H1 (cell line): ENCODE measurements around the gene RBMS1. TPM values are rescaled to one million over a fixed set of nuclear protein-coding genes. Genes with fewer than 3 reads are reported as not detected.

Experiments used
- CTCF ChIA-PET: fragments of 300-600 bp; sonication (Branson Sonifier 250); formaldehyde crosslinking; loops from one replicate; lab custom pipeline; 2021; ENCODE audit not compliant: partially characterized antibody; lab: Charles Lee
- POLR2A ChIA-PET: fragments of 300-600 bp; sonication (Branson Sonifier 250); formaldehyde crosslinking; loops from one replicate; lab custom pipeline; 2021; ENCODE audit warnings: inconsistent platforms; ENCODE audit not compliant: partially characterized antibody; lab: Charles Lee
- DNase-seq, 2 experiments: peaks; one replicate each; pipeline versions ENCODE4 v3.0.0 to v3.0.0-alpha.2; 2010 to 2022; ENCODE audit warnings: low spot score in 2 of 2, low read depth in 1 of 2, mixed read lengths in 1 of 2
- FAIRE-seq: peaks from 2 replicates; lab custom pipeline; 2011; peaks lifted over from hg19 to GRCh38; lab: Jason Lieb, UNC
- H2AFZ ChIP-seq: 2 replicates; pipeline ENCODE4 v1.8.1; 2012; ENCODE audit warnings: low read length, inconsistent platforms
- H2AK5ac ChIP-seq: 2 replicates; pipeline ENCODE4 v1.6.1; 2013; ENCODE audit warnings: low read depth, low read length
- H2BK120ac ChIP-seq: replicated peaks from 2 replicates; pipeline ENCODE3; 2013; ENCODE audit warnings: low read depth, low read length, inconsistent platforms
- H2BK12ac ChIP-seq: 2 replicates; pipeline ENCODE4 v1.6.1; 2013; ENCODE audit warnings: low read depth, low read length
- H2BK15ac ChIP-seq: 2 replicates; pipeline ENCODE4 v1.6.1; 2013; ENCODE audit warnings: low read length
- H2BK20ac ChIP-seq: 2 replicates; pipeline ENCODE4 v1.6.1; 2013; ENCODE audit warnings: low read length
- H2BK5ac ChIP-seq: 2 replicates; pipeline ENCODE4 v1.6.1; 2013; ENCODE audit warnings: low read depth, low read length
- H3K14ac ChIP-seq: 2 replicates; pipeline ENCODE4 v1.6.1; 2013; ENCODE audit warnings: inconsistent platforms; ENCODE audit not compliant: insufficient read length
- H3K18ac ChIP-seq: 2 replicates; pipeline ENCODE4 v1.6.1; 2013; ENCODE audit warnings: low read length; ENCODE audit errors: extremely low read depth
- H3K23ac ChIP-seq: 2 replicates; pipeline ENCODE4 v1.6.1; 2013; ENCODE audit warnings: inconsistent platforms; ENCODE audit not compliant: insufficient read length
- H3K23me2 ChIP-seq: 2 replicates; pipeline ENCODE4 v1.6.1; 2013; ENCODE audit warnings: low read depth, low read length
- H3K27ac ChIP-seq: 2 replicates; pipeline ENCODE4 v1.6.1; 2011; ENCODE audit warnings: low read depth, low read length, inconsistent platforms
- H3K27me3 ChIP-seq, 4 experiments: replicated peaks in 1 of 4; 1 replicate in 1 of 4; 2 replicates in 3 of 4; pipeline versions ENCODE4 v1.6.1 to v1.8.1; 2011 to 2013; ENCODE audit warnings: low read length in 3 of 4, mild to moderate bottlenecking in 3 of 4, inconsistent platforms in 2 of 4, mixed read lengths in 2 of 4, moderate library complexity in 1 of 4; ENCODE audit not compliant: control insufficient read depth in 3 of 4, insufficient read depth in 3 of 4; ENCODE audit errors: extremely low read depth in 1 of 4
- H3K36me3 ChIP-seq, 4 experiments: 2 replicates each; pipeline versions ENCODE4 v1.6.1 to v1.8.1; 2011 to 2013; ENCODE audit warnings: mild to moderate bottlenecking in 4 of 4, low read length in 3 of 4, moderate library complexity in 2 of 4, control low read depth in 1 of 4, inconsistent platforms in 1 of 4; ENCODE audit not compliant: insufficient read depth in 4 of 4, control insufficient read depth in 2 of 4
- H3K4ac ChIP-seq: replicated peaks from 2 replicates; pipeline ENCODE3; 2013; ENCODE audit warnings: low read length, low read depth, mixed read lengths, inconsistent platforms; ENCODE audit not compliant: insufficient read length
- H3K4me1 ChIP-seq, 4 experiments: replicated peaks in 1 of 4; 1 replicate in 1 of 4; 2 replicates in 3 of 4; pipeline versions ENCODE4 v1.6.1 to v1.8.1; 2011 to 2013; ENCODE audit warnings: low read length in 3 of 4, inconsistent platforms in 2 of 4, mixed read lengths in 1 of 4; ENCODE audit not compliant: insufficient read depth in 4 of 4, control insufficient read depth in 3 of 4
- H3K4me2 ChIP-seq, 2 experiments: 2 replicates each; pipeline versions ENCODE4 v1.6.1 to v1.8.1; 2011 to 2013; ENCODE audit warnings: low read depth in 2 of 2, low read length in 2 of 2, control low read depth in 1 of 2, inconsistent platforms in 1 of 2, mild to moderate bottlenecking in 1 of 2; ENCODE audit not compliant: insufficient read depth in 1 of 2
- H3K4me3 ChIP-seq, 4 experiments: fragments of 200-600, 300-600 bp in 1 of 4; sonication (generic), shearing (Covaris generic), sonication (Bioruptor Twin) in 1 of 4; 2 replicates each; pipeline versions ENCODE4 v1.5.1 to v1.8.1; 2011 to 2016; ENCODE audit warnings: low read length in 4 of 4, low read depth in 3 of 4, control low read depth in 2 of 4, inconsistent platforms in 2 of 4, mild to moderate bottlenecking in 2 of 4, mixed read lengths in 1 of 4, moderate library complexity in 1 of 4; ENCODE audit not compliant: insufficient read depth in 2 of 4; ENCODE audit errors: extremely low read depth in 1 of 4
- H3K56ac ChIP-seq: replicated peaks from 2 replicates; pipeline ENCODE3; 2013; ENCODE audit warnings: low read depth, mild to moderate bottlenecking, mixed read lengths, low read length, inconsistent platforms; ENCODE audit not compliant: insufficient read length
- H3K79me1 ChIP-seq: 2 replicates; pipeline ENCODE4 v1.6.1; 2013; ENCODE audit warnings: low read depth, low read length, control low read depth
- H3K79me2 ChIP-seq, 2 experiments: 2 replicates each; pipeline versions ENCODE4 v1.6.1 to v1.8.1; 2012 to 2013; ENCODE audit warnings: low read length in 2 of 2, mild to moderate bottlenecking in 2 of 2, inconsistent platforms in 1 of 2; ENCODE audit not compliant: insufficient read depth in 2 of 2, control insufficient read depth in 1 of 2
- H3K9ac ChIP-seq, 4 experiments: replicated peaks in 1 of 4; 1 replicate in 1 of 4; 2 replicates in 3 of 4; pipeline versions ENCODE4 v1.6.1 to v1.8.1; 2011 to 2013; ENCODE audit warnings: low read depth in 3 of 4, low read length in 3 of 4, control low read depth in 2 of 4, mild to moderate bottlenecking in 2 of 4, moderate library complexity in 2 of 4, inconsistent platforms in 1 of 4; ENCODE audit errors: extremely low read depth in 1 of 4
- H3K9me3 ChIP-seq, 2 experiments: 2 replicates each; pipeline versions ENCODE4 v1.6.1 to v1.8.1; 2012 to 2013; ENCODE audit warnings: mild to moderate bottlenecking in 2 of 2, moderate library complexity in 2 of 2, control low read depth in 1 of 2, inconsistent platforms in 1 of 2, low read depth in 1 of 2, low read length in 1 of 2, mixed read lengths in 1 of 2; ENCODE audit not compliant: insufficient read depth in 2 of 2
- H4K20me1 ChIP-seq, 2 experiments: replicated peaks in 1 of 2; 2 replicates each; pipeline versions ENCODE3 to v1.8.1; 2011 to 2013; ENCODE audit warnings: inconsistent platforms in 2 of 2, low read length in 2 of 2, mild to moderate bottlenecking in 1 of 2; ENCODE audit not compliant: insufficient read depth in 2 of 2, control insufficient read depth in 1 of 2
- H4K5ac ChIP-seq: 2 replicates; pipeline ENCODE4 v1.6.1; 2013; ENCODE audit warnings: low read length, low read depth, mixed read lengths, inconsistent platforms; ENCODE audit not compliant: insufficient read length
- H4K8ac ChIP-seq: 2 replicates; pipeline ENCODE4 v1.8.0; 2013; ENCODE audit warnings: mild to moderate bottlenecking, moderate library complexity, low read length, inconsistent platforms; ENCODE audit not compliant: insufficient read depth; ENCODE audit errors: extremely low read depth
- H4K91ac ChIP-seq: replicated peaks from 2 replicates; pipeline ENCODE3; 2013; ENCODE audit warnings: low read length, mixed read lengths, inconsistent platforms; ENCODE audit not compliant: insufficient read length
- ASH2L ChIP-seq: fragments of 200-600, 300-600 bp; sonication (generic); IDR thresholded peaks from one replicate; pipeline ENCODE4 v1.7.1; 2017; ENCODE audit warnings: low read length
- BCL11A ChIP-seq, 2 experiments: IDR thresholded peaks; one replicate each; pipeline ENCODE4 v1.6.1; 2011; ENCODE audit warnings: low read depth in 2 of 2, low read length in 2 of 2, mild to moderate bottlenecking in 2 of 2
- CBX8 ChIP-seq: fragments of 300-800, 300-1000 bp; sonication (generic); IDR thresholded peaks from 2 replicates; pipeline ENCODE4 v1.7.1; 2016; ENCODE audit warnings: low read depth, low read length, borderline replicate concordance
- CREB1 ChIP-seq: IDR thresholded peaks from 2 replicates; pipeline ENCODE4 v1.6.1; 2012; ENCODE audit warnings: inconsistent platforms
- KDM4A ChIP-seq: IDR thresholded peaks from one replicate; pipeline ENCODE4 v1.7.1; 2012; ENCODE audit warnings: low read depth, mild to moderate bottlenecking, moderate library complexity, low read length, inconsistent platforms; ENCODE audit not compliant: severe bottlenecking
- TAF1 ChIP-seq: IDR thresholded peaks from 2 replicates; pipeline ENCODE4 v1.6.1; 2011; ENCODE audit warnings: mild to moderate bottlenecking, low read depth, low read length
- TBP ChIP-seq: IDR thresholded peaks from 2 replicates; pipeline ENCODE4 v1.6.1; 2011; ENCODE audit warnings: low read depth, low read length, improper control_type of control experiment
- WGBS, 2 experiments: shearing (Covaris generic) in 1 of 2; methylation state at CpG; one replicate each; pipeline versions ENCODE4 v1.1.6 to v1.1.7; 2013 to 2015; ENCODE audit warnings: low lambda C conversion rate in 2 of 2, mixed read lengths in 2 of 2, inconsistent platforms in 1 of 2, low coverage in 1 of 2, missing lambda C conversion rate in 1 of 2; ENCODE audit not compliant: insufficient replicate concordance in 2 of 2, insufficient coverage in 1 of 2, insufficient read length in 1 of 2; ENCODE audit errors: extremely low coverage in 1 of 2, missing lambda C conversion rate in 1 of 2; 5-methylcytosine and 5-hydroxymethylcytosine counted together
- polyA plus RNA-seq, 7 experiments: library from polyadenylated mRNA; depleted of rRNA in 3 of 7; stranded (reverse) in 5 of 7; unstranded in 2 of 7; fragments of >200 nt in 5 of 7; fragments of 200-250 nt in 2 of 7; gene quantifications; 1 replicate in 5 of 7; 2 replicates in 1 of 7; 4 replicates in 1 of 7; pipeline versions ENCODE4 v1.2.1 to v1.2.3, GENCODE V29; 2011 to 2013; ENCODE audit warnings: missing spikeins in 2 of 7, mixed read lengths in 2 of 7
- total RNA-seq: library from RNA; stranded (reverse); fragmentation: NEBNext Ultra II Directional; extraction: Animal tissue kit (Norgen Biotek cat#: 25700); gene quantifications from 2 replicates; pipeline ENCODE4 v1.2.1, GENCODE V29; 2021
- TF ChIP-seq, protein P1 (sequence below): IDR thresholded peaks from 2 replicates; pipeline ENCODE4 v1.6.1; 2011; ENCODE audit warnings: low read depth, mild to moderate bottlenecking, low read length; ENCODE audit not compliant: insufficient read depth

The RBMS1 gene
- total and polyA plus RNA-seq, 2 of the 8 experiments (the other 6 are each of a cell fraction or from before 2014, with no cell fraction given): 53.7 to 60.0 TPM

DNA sequence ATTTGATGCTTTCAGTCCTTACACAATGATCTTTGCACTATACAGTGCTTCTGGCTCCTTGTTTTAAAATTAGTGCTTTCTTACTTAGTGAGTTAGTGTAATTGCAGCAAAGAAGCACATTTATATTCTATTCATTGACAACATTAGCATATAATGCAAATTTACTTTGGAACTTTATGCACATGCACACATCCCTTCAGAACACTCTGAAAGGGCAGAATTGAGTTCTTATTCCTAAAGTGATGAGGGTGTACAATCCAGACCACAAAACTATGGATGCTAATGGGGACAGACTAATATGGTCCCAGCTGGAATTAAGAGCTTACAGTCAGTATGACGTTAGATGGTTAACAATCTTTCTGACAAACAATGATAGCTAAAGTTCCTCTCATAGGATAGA, 127.1 kb downstream of the RBMS1 start:
- H3K4me1 ChIP-seq: peaks cover 5 to 14% (median 10%) of the 10 kb centered on the region in 4 experiments; a peak in 5 of 7 replicates
- no peak overlapping the region for H3K4ac ChIP-seq
- no peak overlapping the region for H3K9ac ChIP-seq
- no peak overlapping the region for H3K27ac ChIP-seq
- no peak overlapping the region for H2AK5ac ChIP-seq
- TF ChIP-seq CREB1 (no peak), KDM4A (no peak), TAF1 (no peak), TBP (no peak), ASH2L (no peak), BCL11A (IDR thresholded peaks at IDR 0.05; ENCODE audit: low read depth in 2 of 2, low read length in 2 of 2) (no peak), CBX8 (no peak)
- TF ChIP-seq, protein P1, sequence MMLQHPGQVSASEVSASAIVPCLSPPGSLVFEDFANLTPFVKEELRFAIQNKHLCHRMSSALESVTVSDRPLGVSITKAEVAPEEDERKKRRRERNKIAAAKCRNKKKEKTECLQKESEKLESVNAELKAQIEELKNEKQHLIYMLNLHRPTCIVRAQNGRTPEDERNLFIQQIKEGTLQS: no peak
- no peaks in the 10 kb centered on the region for H3K23me2 ChIP-seq
- 100% methylated on average over 1 of the region's 1 CpG; no CpG with 5 or more reads in 1 of the 2 experiments for WGBS, 2 experiments
- H3K4me3 ChIP-seq: no peak overlapping the region
- no peak overlapping the region for H4K8ac ChIP-seq
- no peak overlapping the region for H3K23ac ChIP-seq
- H2BK20ac ChIP-seq: no peak overlapping the region
- H3K79me1 ChIP-seq: peaks cover 2% of the 10 kb centered on the region
- no peak overlapping the region for H2AFZ ChIP-seq
- CTCF ChIA-PET: interaction anchor here (1.0 to 2.4 kb wide), 3 partner anchors 31 to 43 kb away, joined by 3 to 5 read pairs (median 4); no protein-coding TSS in a partner anchor
- no peak overlapping the region for H3K14ac ChIP-seq
- POLR2A ChIA-PET: no interaction called here
- H3K9me3 ChIP-seq: no peaks in the 10 kb centered on the region
- no peak overlapping the region for H4K91ac ChIP-seq
- H3K27me3 ChIP-seq: no peaks in the 10 kb centered on the region
- no peak overlapping the region for H2BK12ac ChIP-seq
- H4K20me1 ChIP-seq: peaks cover 2% of the 10 kb centered on the region in 2 experiments
- no peak overlapping the region for H2BK15ac ChIP-seq
- H3K4me2 ChIP-seq: no peak overlapping the region
- DNase-seq (no peak), FAIRE-seq (no peak)
- H3K18ac ChIP-seq: no peak overlapping the region
- H4K5ac ChIP-seq: no peak overlapping the region
- no peak overlapping the region for H2BK120ac ChIP-seq
- H3K79me2 ChIP-seq: peaks cover 4 to 45% of the 10 kb centered on the region in 2 experiments; a peak in 3 of 4 replicates
- no peak overlapping the region for H3K56ac ChIP-seq
- no peak overlapping the region for H2BK5ac ChIP-seq
- H3K36me3 ChIP-seq: peaks cover 0 to 3% (median 0%) of the 10 kb centered on the region in 4 experiments; a peak in 1 of 8 replicates
